ENCODE measurements around the gene ALDOB.

- no peak for TF ChIP-seq CBX3 (IDR thresholded peaks at IDR 0.05; ENCODE audit: low read depth)
- no peak for TF ChIP-seq CTCF (IDR thresholded peaks at IDR 0.05 in 2 of 3, conservative IDR thresholded peaks at IDR 0.05 in 1 of 3; ENCODE audit: borderline replicate concordance in 1 of 3, insufficient read depth in 1 of 3, low read depth in 2 of 3, low read length in 2 of 3)
- no peak for TF ChIP-seq ZNF274 (IDR thresholded peaks at IDR 0.05; ENCODE audit: low read depth, low read length)
Measured at GRCh38 chr9:101432171-101432570, 3.4 kb downstream of the ALDOB start.
